Measurements from ENCODE around the gene SUSD5.

The SUSD5 gene

DNA sequence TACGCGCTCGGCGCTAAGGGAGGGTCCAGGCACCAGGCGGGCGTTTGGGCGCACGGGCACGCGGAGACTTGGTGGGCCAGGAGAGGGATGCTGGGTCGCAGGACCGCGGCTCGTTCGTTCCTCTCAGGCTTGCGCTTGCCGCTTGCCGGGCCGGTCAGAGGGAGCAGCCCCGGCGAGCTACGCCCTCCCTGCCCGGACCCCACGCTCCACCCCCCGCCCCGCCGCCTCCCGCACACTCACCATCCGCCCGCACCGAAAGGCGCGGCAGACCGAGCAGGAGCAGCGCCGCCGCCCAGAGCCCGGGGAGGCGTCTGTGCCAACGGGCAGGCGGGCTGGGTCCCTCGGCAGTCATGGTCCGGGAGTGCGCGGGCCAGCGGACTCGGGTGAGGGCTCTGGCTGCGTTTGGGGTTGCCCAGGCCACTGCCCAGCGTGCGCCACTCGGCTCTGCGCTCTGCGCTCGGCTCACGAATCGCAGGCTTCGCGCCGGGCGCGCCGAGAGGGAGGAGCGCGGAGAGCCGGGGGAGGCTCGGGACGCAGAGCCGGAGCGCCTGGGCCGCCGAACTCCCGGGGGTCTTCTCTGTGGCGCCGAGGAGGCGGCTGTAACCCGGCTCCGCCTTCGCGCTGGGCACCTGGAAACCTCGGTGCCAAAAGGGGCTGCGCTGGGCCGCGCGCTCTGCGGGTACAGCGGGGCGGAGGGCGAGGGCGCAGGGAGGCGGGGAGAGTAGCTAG, at the start of gene SUSD5:
TSS of gene SUSD5 (minus strand) at position 365 of the 729 bp plus-strand sequence. CDS start at position 352, 13 bp downstream.
- intact Hi-C loops (cut with DNase I): no loop called here
- peak in 37 of 42 donors; percentile 9 to 70 (median 30) for DNase-seq

DNA sequence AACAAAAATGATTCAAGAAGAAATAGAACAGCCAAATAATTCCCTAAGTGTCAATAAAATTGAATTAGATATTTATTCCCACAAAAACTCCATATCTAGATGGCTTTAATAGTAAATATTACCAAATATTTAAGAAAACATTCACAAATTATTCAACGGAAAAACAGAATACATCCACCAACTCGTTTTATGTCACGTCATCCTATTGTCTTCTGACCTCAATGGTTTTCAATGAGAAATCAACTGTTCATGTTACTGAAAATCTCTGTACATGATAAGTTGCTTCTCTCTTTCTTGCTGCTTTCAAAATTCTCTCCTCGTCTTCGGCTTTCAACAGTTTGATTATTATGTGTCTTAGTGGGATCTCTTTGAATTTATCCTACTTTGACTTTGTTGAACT, 41.5 kb upstream of the SUSD5 start:
- intact Hi-C loops (cut with DNase I): no loop called here
- no peak for DNase-seq

DNA sequence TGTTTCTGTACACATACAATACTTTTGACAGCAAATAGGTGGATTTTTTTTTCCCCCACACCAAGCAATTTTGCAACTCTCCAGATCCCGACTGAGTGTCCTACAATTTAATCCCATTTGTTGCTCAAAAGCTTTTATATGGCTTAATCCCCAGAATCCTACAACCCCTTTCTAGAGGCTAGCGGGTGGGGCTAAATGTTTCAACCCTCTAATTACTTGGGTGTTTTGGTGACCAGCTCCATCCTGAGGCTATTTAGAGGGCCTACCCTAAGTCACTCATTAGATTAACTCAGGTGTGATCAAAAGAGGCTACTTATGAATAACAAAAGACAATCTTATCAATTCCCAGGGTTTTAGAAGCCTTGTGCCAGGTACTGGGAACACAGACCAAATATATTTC, 37.6 kb upstream of the SUSD5 start:
- intact Hi-C loops (cut with DNase I): no loop called here
- DNase-seq: no peak

DNA sequence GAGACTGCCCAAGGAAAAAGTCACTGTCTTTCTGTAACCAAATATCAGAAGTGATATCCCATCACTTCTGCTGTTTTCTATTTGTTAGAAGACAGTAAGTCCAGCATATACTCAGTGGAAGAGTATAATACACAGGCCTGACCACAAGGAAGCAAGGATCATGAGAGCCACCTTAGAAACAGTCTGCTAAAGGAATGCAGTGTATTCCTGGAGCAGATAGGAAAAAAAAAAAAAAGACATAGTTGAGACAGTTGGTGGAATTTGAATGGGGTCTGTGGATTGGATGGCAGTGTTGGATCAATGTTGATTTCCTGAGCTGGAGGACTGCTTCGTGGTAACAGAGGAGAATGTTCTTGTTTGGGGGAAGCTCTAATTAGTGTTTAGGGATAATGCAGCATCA, 32.1 kb upstream of the SUSD5 start:
- intact Hi-C loops (cut with DNase I): no loop called here
- DNase-seq: no peak

DNA sequence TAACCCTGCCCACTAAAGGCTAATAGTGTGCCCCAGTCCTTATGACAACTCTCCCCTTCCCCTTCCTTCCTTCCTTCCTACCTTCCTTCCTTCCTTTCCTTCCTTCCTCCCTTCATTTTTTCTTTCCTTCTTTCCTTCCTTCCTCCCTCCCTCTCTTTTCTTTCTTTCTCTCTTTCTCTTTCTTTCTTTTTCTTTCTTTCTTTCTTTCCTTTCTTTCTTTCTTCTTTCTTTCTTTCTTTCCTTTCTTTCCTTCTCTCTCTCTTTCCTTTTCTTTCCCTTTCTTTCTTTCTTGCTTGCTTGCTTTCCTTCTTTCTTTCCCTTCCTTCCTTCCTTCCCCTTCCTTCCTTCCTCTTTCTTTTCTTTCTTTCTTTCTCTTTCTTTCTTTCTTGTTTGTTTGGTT, 28.2 kb upstream of the SUSD5 start:
- no peak for DNase-seq
- intact Hi-C loops (cut with DNase I): no loop called here

DNA sequence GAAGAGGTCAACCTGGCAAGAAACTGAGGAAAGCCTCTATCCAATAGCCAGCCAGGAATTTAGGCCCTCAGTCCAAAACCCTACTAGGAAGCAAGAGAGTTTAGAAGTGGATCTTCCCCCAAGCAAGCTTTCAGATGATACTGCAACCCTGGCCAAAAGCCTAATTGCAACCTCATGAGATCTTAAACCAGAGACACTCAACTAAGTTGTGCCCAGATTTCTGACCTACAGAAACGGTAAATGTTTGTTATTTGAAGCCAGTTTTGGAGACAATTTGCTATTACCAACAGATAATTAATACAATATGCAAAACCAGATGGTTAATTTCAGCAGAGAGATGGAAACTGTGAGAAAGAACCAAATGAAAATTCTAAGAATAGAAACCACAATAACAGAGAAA, 21.7 kb upstream of the SUSD5 start:
- no peak for DNase-seq
- intact Hi-C loops (cut with DNase I): no loop called here

DNA sequence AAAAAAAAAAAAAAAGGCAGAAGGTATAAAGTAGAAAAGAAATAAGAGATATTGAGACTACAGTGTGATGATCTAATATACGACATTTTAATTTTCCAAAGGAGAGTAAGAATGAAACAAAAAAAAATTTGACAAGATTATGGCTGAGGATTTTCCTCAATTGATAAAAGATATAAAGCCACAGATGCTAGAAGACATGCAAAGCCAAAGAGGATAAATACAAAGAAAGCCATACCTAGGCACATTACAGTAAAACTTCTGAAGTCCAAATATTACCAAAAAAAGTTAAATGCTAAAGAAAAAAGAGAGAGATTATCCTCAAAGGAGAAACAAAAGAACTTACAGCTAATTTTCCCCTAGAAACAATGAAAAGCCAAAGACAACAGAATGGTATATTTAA, 20.3 kb upstream of the SUSD5 start:
- DNase-seq: no peak
- intact Hi-C loops (cut with DNase I): no loop called here

DNA sequence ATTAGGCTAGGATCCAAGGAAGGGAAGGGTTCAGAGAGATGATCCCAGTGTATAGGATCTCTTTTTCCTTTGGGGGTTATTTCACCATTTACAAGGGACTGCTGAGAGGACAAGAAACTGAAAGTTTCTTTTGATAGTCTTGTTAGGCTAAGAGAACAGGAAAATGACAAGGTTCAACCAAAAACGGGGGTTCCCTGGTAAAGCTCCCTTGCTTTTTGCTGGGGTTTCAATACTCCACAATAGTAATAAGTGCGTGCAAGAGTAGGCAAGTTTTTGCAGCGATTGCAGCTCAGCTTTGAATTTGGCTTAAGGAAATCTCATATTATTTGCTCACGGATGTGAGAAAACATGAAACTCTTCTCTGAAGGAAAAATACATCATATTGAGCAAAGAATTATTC, 18.8 kb upstream of the SUSD5 start:
- intact Hi-C loops (cut with DNase I): no loop called here
- DNase-seq: no peak

DNA sequence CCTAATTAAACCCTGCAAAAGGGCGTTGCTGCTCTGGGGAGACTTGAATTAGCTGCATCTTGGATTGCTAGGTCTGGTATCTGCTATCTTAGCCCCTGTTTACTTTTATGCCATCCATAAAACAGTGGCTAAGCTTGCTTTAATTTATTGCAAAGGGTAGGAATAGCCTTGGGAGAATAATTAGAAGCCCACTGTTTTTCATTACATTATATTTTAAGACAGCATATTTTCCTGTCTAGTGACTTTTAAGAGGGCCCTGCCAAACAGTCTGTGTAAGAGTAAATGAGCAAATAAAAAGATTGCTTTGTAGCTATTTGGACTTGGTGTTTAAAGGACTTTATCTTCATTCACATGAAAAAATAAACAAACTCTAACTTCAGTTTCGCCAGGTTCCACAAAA, 17.4 kb upstream of the SUSD5 start:
- no peak for DNase-seq
- intact Hi-C loops (cut with DNase I): no loop called here

DNA sequence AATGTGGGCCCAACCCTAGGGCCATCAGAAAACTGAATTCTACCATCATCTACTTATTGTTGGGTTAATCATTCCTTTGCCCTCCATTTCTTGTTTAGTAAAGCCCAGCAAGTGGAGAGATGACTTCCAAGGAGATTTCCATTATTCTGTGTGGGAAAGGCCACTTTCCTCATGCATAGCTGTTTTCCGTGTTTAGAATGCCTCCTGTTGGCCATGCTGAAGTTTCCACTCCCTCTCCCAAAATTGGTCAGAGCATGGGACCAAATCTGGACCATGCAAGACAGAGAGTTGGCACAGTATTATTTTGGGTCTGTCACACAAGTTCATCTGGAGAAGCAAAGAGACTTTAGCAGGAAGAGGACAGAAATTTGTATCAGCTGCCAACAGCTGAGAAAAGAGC, 15.3 kb upstream of the SUSD5 start:
- intact Hi-C loops (cut with DNase I): no loop called here
- no peak for DNase-seq

DNA sequence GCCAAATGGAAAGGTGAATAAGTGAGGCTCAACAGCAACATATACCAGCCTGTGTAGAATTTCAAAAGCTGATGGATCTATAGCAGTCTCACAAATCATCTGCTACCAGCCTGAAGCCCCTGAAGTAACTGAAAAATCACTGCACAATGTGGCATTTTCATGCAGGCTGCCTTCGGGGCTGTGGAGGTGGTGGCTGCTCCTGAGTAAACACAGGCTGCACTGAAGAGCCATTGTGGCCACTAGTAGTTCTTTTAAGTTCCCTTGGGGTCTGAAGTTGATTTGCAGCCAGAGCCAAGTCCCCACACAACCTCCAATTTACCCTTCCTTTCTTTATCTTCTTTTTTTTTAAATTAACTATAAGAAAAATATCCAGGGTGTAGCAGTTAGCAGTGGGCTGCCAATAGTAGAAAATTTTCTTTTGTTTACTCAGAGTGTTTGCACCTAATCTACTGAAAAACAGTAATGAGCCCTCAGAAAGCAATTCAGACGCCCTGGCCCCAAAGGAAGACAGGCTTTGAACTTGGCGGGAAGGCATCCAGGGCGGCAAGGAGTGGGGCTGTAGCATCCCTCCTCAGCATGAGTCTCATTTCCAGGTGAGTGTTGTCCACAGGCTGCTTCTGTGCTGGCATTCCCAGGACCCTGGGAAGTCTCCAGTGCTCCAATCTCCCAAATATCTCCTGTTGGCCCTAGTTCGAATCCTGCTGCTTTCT, 13.3 kb upstream of the SUSD5 start:
- DNase-seq: no peak
- intact Hi-C loops (cut with DNase I): no loop called here

DNA sequence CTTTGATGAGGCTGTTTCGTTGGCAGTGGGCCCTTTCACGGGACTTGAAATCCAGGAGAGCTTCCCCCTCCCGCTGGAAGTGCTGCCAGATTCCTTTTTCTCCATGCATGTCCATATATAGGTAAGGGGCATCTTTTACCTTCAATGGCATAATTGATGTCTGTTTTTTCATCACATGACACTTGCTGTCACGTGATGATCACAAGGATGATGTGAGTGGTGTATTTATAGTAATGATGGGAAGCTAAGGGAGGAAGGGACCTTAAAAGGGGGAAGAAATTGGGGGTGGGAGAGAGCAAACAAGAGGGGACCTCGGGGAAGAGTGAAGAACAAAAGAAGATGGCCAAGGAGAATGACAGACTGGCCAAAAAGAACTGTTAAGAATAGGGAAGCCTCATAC, 11.3 kb upstream of the SUSD5 start:
- no peak for DNase-seq
- intact Hi-C loops (cut with DNase I): no loop called here

DNA sequence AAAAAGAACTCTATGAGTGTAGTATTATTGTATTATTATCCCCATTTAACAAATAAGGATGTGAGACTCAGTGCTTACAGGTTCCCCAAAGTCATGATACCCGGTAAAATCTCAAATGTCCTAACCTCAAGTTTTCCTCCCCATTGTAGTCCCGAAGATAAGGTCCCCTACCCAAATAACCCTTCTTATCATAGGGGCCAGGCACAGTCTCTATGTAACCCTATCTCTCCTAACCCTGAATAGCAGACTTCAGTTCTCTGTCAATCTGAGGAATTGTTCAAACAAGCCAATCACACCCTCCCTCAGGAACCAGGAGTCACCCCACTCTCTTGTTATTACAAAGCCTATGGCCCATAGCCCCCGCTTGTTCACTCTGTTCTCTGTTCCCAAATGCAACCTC, 10.5 kb upstream of the SUSD5 start:
- DNase-seq: no peak
- intact Hi-C loops (cut with DNase I): no loop called here

DNA sequence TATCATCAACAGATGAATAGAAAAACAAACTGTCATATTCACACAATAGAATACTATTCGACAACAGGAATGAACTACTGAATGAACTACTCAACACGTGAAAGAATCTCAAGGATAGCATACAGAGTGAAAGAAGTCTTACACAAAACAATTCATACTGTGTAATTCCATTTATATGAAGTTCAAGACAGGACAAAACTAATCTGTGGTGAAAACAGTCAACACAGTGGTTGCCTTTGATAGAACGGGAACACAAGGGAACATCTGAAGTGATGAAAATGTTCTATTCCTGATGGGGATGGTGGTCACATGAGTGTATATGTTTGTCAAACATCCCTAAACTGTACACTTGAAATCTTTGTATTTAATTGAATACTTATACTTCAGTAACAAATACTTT, 2.6 kb upstream of the SUSD5 start:
- intact Hi-C loops (cut with DNase I): no loop called here
- no peak for DNase-seq

DNA sequence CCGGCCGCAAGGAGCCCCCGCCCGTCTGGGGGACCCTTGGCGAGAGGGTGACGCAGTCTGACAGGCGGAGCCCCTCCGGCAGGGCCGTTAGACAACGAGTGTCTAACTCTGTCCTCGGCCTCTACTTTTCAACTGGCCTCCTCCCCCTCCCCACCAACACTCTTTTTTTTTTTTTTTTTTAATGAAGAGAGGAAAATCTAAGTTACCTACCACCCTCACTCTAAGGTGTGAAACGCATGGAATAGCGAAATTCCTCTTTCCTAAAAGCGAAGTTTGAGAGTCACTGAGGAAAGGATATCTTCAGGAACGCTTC, 521 bp upstream of the SUSD5 start:
- no peak for DNase-seq
- intact Hi-C loops (cut with DNase I): no loop called here

DNA sequence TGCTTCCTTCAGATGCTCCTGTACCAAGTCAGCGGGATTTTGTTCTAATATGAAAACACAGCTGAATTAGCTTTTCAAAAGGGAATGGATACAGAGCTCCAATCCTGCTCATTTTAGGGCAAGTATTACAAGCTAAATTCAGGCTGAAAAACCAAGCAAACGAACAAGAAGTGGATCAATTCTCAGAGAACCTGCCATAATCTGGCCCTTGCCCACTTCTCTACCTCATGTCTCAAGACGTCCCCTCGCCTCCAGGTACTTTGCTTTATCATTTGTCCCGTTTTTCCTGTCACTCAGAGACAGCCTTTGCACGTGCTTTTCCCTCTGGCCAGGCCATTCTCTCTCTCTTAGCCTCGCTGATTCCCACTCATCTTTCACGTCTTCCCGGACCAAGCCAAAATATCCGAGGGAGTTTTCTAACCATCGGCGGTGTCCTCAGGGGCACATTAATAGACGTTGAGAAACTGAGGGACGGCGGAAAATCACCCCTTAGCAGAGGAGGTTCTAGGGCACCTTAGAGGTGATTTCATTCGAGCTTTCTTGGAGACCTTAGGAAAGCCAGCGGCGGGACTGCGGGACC, 654 bp downstream of the SUSD5 start:
- peak in 1 of 42 donors; percentile 4 for DNase-seq
- intact Hi-C loops (cut with DNase I): no loop called here

DNA sequence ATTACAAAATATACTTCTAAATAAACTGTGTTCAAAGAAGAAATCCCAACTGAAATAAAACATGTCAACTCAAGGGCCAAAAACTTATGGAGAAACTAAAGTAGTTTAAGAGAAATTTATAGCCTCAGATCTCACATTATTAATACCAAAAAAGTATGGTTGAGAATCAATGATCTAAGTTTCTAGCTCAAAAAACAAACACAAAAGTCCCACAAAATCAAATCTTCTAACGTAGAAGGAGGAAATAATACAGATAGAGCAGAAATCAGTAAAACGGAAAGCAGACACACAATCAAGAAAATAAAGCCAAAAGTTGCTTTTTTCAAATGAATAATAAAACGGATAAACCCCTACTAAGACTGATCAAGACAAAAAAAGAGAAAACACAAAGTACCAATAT, 2.9 kb downstream of the SUSD5 start:
- DNase-seq: no peak
- intact Hi-C loops (cut with DNase I): no loop called here

DNA sequence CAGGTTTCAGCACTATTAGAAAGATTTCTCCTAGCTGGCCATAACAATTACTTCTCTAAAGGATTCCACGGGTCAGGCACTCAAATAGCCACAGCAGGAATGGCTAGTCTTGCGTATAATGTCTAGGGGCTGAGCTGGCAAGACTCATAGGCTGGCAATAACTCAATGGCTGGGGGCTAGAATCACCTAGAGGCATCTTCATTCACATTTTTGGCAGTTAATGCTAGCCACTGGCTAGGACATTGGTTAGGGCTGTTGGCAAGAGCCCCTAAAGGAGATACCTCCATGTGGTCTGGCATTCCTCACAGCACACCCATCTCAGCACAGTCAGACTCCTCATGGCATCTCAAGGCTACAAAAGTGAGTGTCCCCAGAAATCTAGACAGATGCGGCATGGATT, 6.2 kb downstream of the SUSD5 start:
- intact Hi-C loops (cut with DNase I): no loop called here
- DNase-seq: no peak

DNA sequence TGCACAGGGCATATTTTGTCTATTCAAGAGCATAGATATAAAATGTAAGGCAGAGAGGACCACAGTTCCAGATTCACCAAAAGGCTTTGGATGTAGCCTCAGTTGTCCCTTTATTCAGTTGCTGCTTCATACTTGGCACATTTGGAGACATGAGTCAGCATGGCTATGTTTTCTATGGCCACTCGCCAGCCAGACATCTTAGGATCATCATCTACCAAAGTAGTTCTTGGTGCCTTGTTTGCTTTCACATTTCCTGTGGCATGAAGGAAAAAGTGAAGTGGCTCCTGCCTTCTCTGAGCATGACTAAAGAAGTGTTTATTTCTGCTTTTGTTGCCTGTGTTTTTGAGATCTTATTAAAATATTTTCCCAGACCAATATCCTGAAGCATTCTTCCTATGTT, 7.2 kb downstream of the SUSD5 start:
- intact Hi-C loops (cut with DNase I): no loop called here

DNA sequence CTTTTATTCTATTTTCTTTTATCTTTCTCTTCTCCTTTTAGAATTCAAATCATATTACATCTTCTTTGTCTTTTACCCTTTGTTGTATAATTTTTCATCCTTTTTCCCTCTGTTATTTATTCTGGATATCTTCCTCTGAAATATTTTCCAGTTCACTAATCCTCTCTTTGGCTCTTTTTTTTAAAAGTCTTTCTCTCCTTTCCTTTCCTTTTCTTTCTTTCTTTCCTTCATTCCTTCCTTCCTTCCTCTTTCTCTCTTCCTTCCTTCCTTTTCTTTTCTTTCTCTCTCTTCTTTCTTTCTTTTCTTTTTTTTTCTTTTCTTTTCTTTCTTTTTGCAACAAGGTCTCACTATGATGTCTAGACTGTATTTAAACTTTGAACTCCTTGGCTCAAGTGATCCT, 9.3 kb downstream of the SUSD5 start:
- intact Hi-C loops (cut with DNase I): no loop called here

More for the DNA sequence above, 7.2 kb downstream of the SUSD5 start:
- no peak for DNase-seq

More for the DNA sequence above, 9.3 kb downstream of the SUSD5 start:
- no peak for DNase-seq

All from head of caudate nucleus (tissue), 42 donors.